ENCODE data around the gene SORCS2.

DNA sequence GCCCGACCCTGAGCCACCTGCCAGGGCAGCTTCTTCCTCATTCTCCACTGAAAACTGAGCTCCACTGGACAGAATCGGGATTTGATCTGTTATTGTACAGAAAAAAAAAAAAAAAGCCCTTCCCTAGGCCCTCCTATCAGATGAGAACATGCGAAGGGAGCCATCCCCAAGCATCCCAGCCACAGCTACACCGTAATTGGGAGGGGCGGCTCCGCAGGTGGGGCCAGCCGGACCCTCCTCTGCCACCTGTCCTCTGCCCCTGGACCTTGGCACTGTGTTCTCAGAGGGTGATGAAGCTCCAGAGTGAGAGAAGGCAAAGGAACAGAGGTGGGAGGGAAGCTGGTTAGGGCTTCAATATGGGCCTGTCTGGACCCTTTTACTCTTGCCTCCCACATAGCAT lies 482.4 kb downstream of the SORCS2 start:
- TF ChIP-seq CTCF (conservative IDR thresholded peaks at IDR 0.05; ENCODE audit: low read length): no peak
- no peak for TF ChIP-seq EZH2phosphoT487 (IDR thresholded peaks at IDR 0.05; ENCODE audit: borderline replicate concordance, low read depth, low read length)

Data from OCI-LY7 (cell line).